NB4 (cell line): ENCODE results near the gene FAAH2.

ENCODE experiments used
- CTCF ChIP-seq: IDR thresholded peaks from one replicate; pipeline ENCODE4 v1.5.1; 2012; ENCODE audit warnings: low read depth, low read length
- POLR2A ChIP-seq: IDR thresholded peaks from 2 replicates; pipeline ENCODE4 v1.6.1; 2011; ENCODE audit warnings: mild to moderate bottlenecking; ENCODE audit not compliant: insufficient read length; ENCODE audit errors: extremely low read depth

DNA sequence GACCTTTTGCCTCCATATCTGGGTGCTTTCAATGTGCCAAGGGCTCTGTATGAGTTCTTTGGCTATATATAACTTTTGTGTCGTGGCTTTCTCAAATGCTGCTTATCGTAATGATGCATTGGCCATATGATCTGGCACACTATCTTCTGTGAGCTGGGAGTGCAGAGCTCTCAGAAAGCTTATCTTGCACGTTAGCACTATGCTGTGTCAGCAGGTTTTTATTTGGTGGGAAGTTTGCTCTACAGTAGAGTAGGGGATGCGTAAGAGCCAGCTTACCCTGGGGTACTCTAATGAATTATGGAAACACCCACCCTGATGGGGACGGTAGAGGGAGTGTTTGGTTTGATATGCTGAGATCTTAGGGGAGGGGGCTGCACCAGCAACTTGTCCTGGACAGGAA is 119.6 kb downstream of the FAAH2 start:
- TF ChIP-seq CTCF (no peak), POLR2A (no peak)
